ENCODE data around the gene TPGS1.

DNA sequence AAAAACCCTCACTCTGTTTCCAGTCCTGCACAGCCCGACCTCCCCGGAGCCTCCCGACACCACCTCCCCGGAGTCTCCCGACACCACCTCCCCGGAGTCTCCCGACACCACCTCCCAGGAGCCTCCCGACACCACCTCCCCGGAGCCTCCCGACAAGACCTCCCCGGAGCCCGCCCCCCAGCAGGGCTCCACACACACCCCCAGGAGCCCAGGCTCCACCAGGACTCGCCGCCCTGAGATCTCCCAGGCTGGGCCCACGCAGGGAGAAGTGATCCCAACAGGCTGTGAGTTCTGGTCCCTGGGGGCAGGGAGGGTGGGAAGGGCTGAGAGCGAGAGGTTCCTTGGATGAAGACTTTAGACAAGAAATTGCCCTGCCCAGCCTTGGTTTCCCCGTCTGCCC is 5.7 kb upstream of the TPGS1 start:
- TF ChIP-seq, protein P1, sequence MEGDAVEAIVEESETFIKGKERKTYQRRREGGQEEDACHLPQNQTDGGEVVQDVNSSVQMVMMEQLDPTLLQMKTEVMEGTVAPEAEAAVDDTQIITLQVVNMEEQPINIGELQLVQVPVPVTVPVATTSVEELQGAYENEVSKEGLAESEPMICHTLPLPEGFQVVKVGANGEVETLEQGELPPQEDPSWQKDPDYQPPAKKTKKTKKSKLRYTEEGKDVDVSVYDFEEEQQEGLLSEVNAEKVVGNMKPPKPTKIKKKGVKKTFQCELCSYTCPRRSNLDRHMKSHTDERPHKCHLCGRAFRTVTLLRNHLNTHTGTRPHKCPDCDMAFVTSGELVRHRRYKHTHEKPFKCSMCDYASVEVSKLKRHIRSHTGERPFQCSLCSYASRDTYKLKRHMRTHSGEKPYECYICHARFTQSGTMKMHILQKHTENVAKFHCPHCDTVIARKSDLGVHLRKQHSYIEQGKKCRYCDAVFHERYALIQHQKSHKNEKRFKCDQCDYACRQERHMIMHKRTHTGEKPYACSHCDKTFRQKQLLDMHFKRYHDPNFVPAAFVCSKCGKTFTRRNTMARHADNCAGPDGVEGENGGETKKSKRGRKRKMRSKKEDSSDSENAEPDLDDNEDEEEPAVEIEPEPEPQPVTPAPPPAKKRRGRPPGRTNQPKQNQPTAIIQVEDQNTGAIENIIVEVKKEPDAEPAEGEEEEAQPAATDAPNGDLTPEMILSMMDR (IDR thresholded peaks at IDR 0.05), result no peak
- no peak for TF ChIP-seq POLR2A (IDR thresholded peaks at IDR 0.05)
